ENCODE data around the gene ALDH18A1. TPM values are rescaled to one million over a fixed set of nuclear protein-coding genes. Genes with fewer than 3 reads are reported as not detected.

Gene ALDH18A1
- total RNA-seq, 1 experiment from 2014 or later, result 87.6 TPM

- no peaks in the 10 kb centered on the region for H3K36me3 ChIP-seq (ENCODE audit: control insufficient read depth in 1 of 2, insufficient read depth in 2 of 2, low read length in 2 of 2)
- no peak overlapping the region for H3K4me3 ChIP-seq (replicated peaks in 1 of 2; ENCODE audit: low read depth in 1 of 2, low read length in 2 of 2)
- no peak overlapping the region for H3K9ac ChIP-seq (ENCODE audit: low read length)
- POLR2A ChIA-PET, result no interaction called here
- ATAC-seq (no peak), DNase-seq (ENCODE audit: low read depth, low spot score) (no peak)
- H3K9me3 ChIP-seq (ENCODE audit: control insufficient read depth in 1 of 2, insufficient read depth in 1 of 2, low read depth in 1 of 2, low read length in 2 of 2), result no peaks in the 10 kb centered on the region
- no peaks in the 10 kb centered on the region for H4K20me1 ChIP-seq (ENCODE audit: insufficient read depth)
- no peaks in the 10 kb centered on the region for H3K4me1 ChIP-seq (ENCODE audit: control insufficient read depth in 1 of 2, insufficient read depth in 2 of 2, low read length in 2 of 2)
- intact Hi-C loops (cut with micrococcal nuclease), result no loop called here
- H3K9me2 ChIP-seq (ENCODE audit: insufficient read depth), result no peaks in the 10 kb centered on the region
- H3K79me2 ChIP-seq (ENCODE audit: insufficient read depth, low read length), result no peaks in the 10 kb centered on the region
- no TSS peak for BruUV-seq (replicated peaks)
- CTCF ChIA-PET, result no interaction called here
- RAD21 ChIA-PET (ENCODE audit: low non-redundant PET in 1 of 2, low total read pairs in 2 of 2, uncharacterized antibody in 2 of 2, unreplicated experiment in 2 of 2), result no interaction called here
- no peak overlapping the region for H3K27ac ChIP-seq (ENCODE audit: low read depth, low read length)
- peaks cover 1% of the 10 kb centered on the region; the same call in 1 of the 2 replicates for H3K27me3 ChIP-seq (ENCODE audit: insufficient read depth, low read length)
- H2AFZ ChIP-seq (ENCODE audit: low read depth, low read length, poor library complexity, severe bottlenecking), result no peak overlapping the region
- no peak overlapping the region for H3K4me2 ChIP-seq (ENCODE audit: low read length)
- TF ChIP-seq JUND (IDR thresholded peaks at IDR 0.05), result no peak
- TF ChIP-seq FOSL1 (IDR thresholded peaks at IDR 0.05; ENCODE audit: low read depth), result no peak
- TF ChIP-seq, protein P1, sequence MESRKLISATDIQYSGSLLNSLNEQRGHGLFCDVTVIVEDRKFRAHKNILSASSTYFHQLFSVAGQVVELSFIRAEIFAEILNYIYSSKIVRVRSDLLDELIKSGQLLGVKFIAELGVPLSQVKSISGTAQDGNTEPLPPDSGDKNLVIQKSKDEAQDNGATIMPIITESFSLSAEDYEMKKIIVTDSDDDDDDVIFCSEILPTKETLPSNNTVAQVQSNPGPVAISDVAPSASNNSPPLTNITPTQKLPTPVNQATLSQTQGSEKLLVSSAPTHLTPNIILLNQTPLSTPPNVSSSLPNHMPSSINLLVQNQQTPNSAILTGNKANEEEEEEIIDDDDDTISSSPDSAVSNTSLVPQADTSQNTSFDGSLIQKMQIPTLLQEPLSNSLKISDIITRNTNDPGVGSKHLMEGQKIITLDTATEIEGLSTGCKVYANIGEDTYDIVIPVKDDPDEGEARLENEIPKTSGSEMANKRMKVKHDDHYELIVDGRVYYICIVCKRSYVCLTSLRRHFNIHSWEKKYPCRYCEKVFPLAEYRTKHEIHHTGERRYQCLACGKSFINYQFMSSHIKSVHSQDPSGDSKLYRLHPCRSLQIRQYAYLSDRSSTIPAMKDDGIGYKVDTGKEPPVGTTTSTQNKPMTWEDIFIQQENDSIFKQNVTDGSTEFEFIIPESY (IDR thresholded peaks at IDR 0.05; ENCODE audit: extremely low read depth, insufficient replicate concordance, low read length), result no peak
- TF ChIP-seq SRF (IDR thresholded peaks at IDR 0.05; ENCODE audit: low read depth), result no peak
- TF ChIP-seq ELF1 (IDR thresholded peaks at IDR 0.05; ENCODE audit: borderline replicate concordance, low read depth), result no peak
- no peak for TF ChIP-seq SP1 (IDR thresholded peaks at IDR 0.05; ENCODE audit: low read depth)
- TF ChIP-seq, protein P2, sequence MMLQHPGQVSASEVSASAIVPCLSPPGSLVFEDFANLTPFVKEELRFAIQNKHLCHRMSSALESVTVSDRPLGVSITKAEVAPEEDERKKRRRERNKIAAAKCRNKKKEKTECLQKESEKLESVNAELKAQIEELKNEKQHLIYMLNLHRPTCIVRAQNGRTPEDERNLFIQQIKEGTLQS (IDR thresholded peaks at IDR 0.05), result no peak
- no peak for TF ChIP-seq YY1 (IDR thresholded peaks at IDR 0.05; ENCODE audit: extremely low read depth, insufficient replicate concordance, low read depth, low read length)
- TF ChIP-seq CEBPB (IDR thresholded peaks at IDR 0.05; ENCODE audit: low read depth), result no peak
- no peak for TF ChIP-seq EGR1 (IDR thresholded peaks at IDR 0.05; ENCODE audit: low read depth)
- no peak for TF ChIP-seq CBX3 (IDR thresholded peaks at IDR 0.05; ENCODE audit: low read depth)
- TF ChIP-seq CTCF (IDR thresholded peaks at IDR 0.05 in 2 of 3, conservative IDR thresholded peaks at IDR 0.05 in 1 of 3; ENCODE audit: borderline replicate concordance in 1 of 3, insufficient read depth in 1 of 3, low read depth in 2 of 3, low read length in 2 of 3), result no peak
- TF ChIP-seq ZFX (IDR thresholded peaks at IDR 0.05), result no peak
Observed at GRCh38 chr10:95579835-95580535, 76.5 kb downstream of the ALDH18A1 start.
